SK-N-SH (cell line): ENCODE results near the gene TRDMT1. TPM values are rescaled to one million over a fixed set of nuclear protein-coding genes. Genes with fewer than 3 reads are reported as not detected.

Experiments used
- FOSL2 ChIP-seq: IDR thresholded peaks from 2 replicates; pipeline ENCODE4 v1.4.0; 2012; ENCODE audit warnings: low read depth, mild to moderate bottlenecking, moderate library complexity, borderline replicate concordance
- FOXJ3 ChIP-seq: sonication (generic); formaldehyde crosslinking; IDR thresholded peaks from 2 replicates; pipeline ENCODE4 v1.5.1; 2020; ENCODE audit warnings: mild to moderate bottlenecking, missing genetic modification reagents
- FOXM1 ChIP-seq: IDR thresholded peaks from 2 replicates; pipeline ENCODE4 v1.4.0; 2012; ENCODE audit warnings: low read depth, mild to moderate bottlenecking
- MEF2A ChIP-seq: IDR thresholded peaks from 2 replicates; pipeline ENCODE4 v1.4.0; 2012; ENCODE audit warnings: low read depth, borderline replicate concordance
- NFIC ChIP-seq: IDR thresholded peaks from 2 replicates; pipeline ENCODE4 v1.4.0; 2012; ENCODE audit warnings: borderline replicate concordance
- RAD21 ChIP-seq: IDR thresholded peaks from 2 replicates; pipeline ENCODE4 v1.6.1; 2012; ENCODE audit warnings: mild to moderate bottlenecking, low read length
- RXRA ChIP-seq: IDR thresholded peaks from 2 replicates; pipeline ENCODE4 v1.4.0; 2012; ENCODE audit warnings: low read depth, mild to moderate bottlenecking, borderline replicate concordance
- TAF1 ChIP-seq: IDR thresholded peaks from 2 replicates; pipeline ENCODE4 v1.6.1; 2012; ENCODE audit warnings: low read depth, mild to moderate bottlenecking, low read length, moderate library complexity, borderline replicate concordance
- TCF12 ChIP-seq: IDR thresholded peaks from 2 replicates; pipeline ENCODE4 v1.4.0; 2012
- TEAD4 ChIP-seq: IDR thresholded peaks from 2 replicates; pipeline ENCODE4 v1.4.0; 2012; ENCODE audit warnings: mild to moderate bottlenecking, borderline replicate concordance; ENCODE audit not compliant: insufficient read depth
- USF1 ChIP-seq: IDR thresholded peaks from 2 replicates; pipeline ENCODE4 v1.4.0; 2012; ENCODE audit warnings: low read depth, borderline replicate concordance
- USF2 ChIP-seq: fragments of 150-350 bp; IDR thresholded peaks from 2 replicates; pipeline ENCODE4 v1.6.1; 2017; ENCODE audit warnings: antibody characterized with exemption, low read length, low read depth, borderline replicate concordance
- polyA plus RNA-seq, 3 experiments: library from polyadenylated mRNA; depleted of rRNA; stranded (reverse); fragments of >200 nt; gene quantifications; 2 replicates each; pipeline ENCODE4 v1.2.3, GENCODE V29; 2012
- TF ChIP-seq, protein P1 (sequence below): fragments of 150-350 bp; IDR thresholded peaks from 2 replicates; pipeline ENCODE4 v1.6.1; 2016; ENCODE audit warnings: mild to moderate bottlenecking, low read depth, low read length
- TF ChIP-seq, protein P2 (sequence below): IDR thresholded peaks from 2 replicates; pipeline ENCODE4 v1.4.0; 2012; ENCODE audit warnings: low read depth, borderline replicate concordance

Gene TRDMT1
- polyA plus RNA-seq, 1 of the 3 experiments (the other 2 are of a cell fraction), result 3.1 TPM

DNA sequence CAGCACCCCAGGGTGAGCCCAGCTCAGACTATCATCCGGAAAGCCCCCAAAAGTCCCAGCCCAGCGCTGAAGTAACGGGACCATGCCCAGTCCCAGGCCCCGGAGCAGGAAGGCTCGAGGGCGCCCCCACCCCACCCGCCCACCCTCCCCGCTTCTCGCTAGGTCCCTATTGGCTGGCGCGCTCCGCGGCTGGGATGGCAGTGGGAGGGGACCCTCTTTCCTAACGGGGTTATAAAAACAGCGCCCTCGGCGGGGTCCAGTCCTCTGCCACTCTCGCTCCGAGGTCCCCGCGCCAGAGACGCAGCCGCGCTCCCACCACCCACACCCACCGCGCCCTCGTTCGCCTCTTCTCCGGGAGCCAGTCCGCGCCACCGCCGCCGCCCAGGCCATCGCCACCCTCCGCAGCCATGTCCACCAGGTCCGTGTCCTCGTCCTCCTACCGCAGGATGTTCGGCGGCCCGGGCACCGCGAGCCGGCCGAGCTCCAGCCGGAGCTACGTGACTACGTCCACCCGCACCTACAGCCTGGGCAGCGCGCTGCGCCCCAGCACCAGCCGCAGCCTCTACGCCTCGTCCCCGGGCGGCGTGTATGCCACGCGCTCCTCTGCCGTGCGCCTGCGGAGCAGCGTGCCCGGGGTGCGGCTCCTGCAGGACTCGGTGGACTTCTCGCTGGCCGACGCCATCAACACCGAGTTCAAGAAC, 27.7 kb upstream of the TRDMT1 start (continued):
- TF ChIP-seq USF2, result peak; percentile 27; the same call in 1 of the 2 replicates
- TF ChIP-seq FOXM1, result no peak
- TF ChIP-seq MEF2A, result 0 out of 2 replicates have a peak, but pooled peaks have one; percentile 9
- TF ChIP-seq RXRA, result no peak; the same call in 1 of the 2 replicates
- TF ChIP-seq RAD21, result no peak
- no peak for TF ChIP-seq NFIC
- 0 out of 2 replicates have a peak, but pooled peaks have one; percentile 54 for TF ChIP-seq TEAD4
- TF ChIP-seq FOSL2, result peak; percentile 24; the same call in 1 of the 2 replicates
- TF ChIP-seq USF1, result no peak
- no peak for TF ChIP-seq TCF12
- TF ChIP-seq, protein P1, sequence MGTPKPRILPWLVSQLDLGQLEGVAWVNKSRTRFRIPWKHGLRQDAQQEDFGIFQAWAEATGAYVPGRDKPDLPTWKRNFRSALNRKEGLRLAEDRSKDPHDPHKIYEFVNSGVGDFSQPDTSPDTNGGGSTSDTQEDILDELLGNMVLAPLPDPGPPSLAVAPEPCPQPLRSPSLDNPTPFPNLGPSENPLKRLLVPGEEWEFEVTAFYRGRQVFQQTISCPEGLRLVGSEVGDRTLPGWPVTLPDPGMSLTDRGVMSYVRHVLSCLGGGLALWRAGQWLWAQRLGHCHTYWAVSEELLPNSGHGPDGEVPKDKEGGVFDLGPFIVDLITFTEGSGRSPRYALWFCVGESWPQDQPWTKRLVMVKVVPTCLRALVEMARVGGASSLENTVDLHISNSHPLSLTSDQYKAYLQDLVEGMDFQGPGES, result no peak
- TF ChIP-seq TAF1, result peak; percentile 99
- TF ChIP-seq, protein P2, sequence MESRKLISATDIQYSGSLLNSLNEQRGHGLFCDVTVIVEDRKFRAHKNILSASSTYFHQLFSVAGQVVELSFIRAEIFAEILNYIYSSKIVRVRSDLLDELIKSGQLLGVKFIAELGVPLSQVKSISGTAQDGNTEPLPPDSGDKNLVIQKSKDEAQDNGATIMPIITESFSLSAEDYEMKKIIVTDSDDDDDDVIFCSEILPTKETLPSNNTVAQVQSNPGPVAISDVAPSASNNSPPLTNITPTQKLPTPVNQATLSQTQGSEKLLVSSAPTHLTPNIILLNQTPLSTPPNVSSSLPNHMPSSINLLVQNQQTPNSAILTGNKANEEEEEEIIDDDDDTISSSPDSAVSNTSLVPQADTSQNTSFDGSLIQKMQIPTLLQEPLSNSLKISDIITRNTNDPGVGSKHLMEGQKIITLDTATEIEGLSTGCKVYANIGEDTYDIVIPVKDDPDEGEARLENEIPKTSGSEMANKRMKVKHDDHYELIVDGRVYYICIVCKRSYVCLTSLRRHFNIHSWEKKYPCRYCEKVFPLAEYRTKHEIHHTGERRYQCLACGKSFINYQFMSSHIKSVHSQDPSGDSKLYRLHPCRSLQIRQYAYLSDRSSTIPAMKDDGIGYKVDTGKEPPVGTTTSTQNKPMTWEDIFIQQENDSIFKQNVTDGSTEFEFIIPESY, result no peak; the same call in 1 of the 2 replicates
- no peak for TF ChIP-seq FOXJ3
